HG03469 (cell line): ENCODE data around the gene RNF186.
"Not testable (repeated sequence)": the region's sequence is repeated elsewhere in the genome, so short reads cannot be mapped to it uniquely, and the experiment has no call there.

ENCODE experiments used
- ATAC-seq: cut with Tn5 transposase; IDR thresholded peaks from one replicate; pipeline ENCODE4 v1.9.1; 2021; ENCODE audit warnings: mild to moderate bottlenecking, moderate library complexity, moderate number of reproducible peaks; ENCODE audit not compliant: unreplicated experiment

Gene RNF186

GRCh38 chr1:19798486-19799229 lies 16.4 kb downstream of the RNF186 start:
- ATAC-seq = no peak

- no peak for ATAC-seq
Measured at GRCh38 chr1:19797827-19798226, 17.3 kb downstream of the RNF186 start.

- ATAC-seq = no peak
Measured at GRCh38 chr1:19794583-19794982, 20.5 kb downstream of the RNF186 start.

- ATAC-seq = no peak
Measured at GRCh38 chr1:19793360-19794046, 21.6 kb downstream of the RNF186 start.

- ATAC-seq = no peak
Measured at GRCh38 chr1:19792237-19793002, 22.7 kb downstream of the RNF186 start.

DNA sequence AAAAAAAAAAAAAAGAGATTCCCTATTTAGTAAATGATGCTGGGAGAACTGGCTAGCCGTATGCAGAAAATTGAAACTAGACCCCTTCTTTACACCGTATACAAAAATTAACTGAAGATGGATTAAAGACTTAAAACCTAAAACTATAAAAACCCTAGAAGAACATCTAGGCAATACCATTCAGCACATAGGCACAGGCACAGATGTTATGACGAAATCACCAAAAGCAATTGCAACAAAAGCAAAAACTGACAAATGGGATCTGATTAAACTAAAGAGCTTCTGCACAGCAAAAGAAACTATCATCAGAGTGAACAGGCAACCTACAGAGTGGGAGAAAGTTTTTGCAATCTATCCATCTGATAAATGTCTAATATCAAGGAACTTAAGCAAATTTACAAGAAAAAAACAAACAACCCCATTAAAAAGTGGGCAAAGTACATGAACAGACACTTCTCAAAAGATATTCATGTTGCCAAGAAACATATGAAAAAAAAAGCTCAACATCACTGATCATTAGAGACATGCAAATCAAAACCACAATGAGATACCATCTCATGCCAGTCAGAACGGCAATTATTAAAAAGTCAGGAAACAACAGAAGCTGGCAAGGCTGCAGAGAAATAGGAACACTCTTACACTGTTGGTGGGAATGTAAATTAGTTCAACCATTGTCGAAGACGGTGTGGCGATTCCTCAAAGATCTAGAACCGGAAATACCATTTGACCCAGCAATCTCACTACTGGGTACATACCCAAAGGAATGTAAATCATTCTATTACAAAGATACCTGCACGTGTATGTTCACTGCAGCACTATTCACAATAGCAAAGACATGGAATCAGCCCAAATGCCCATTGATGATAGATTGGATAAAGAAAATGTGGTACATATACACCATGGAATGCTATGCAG lies 24.8 kb downstream of the RNF186 start:
- ATAC-seq = not testable (repeated sequence)

- ATAC-seq = no peak
Measured at GRCh38 chr1:19786988-19787423, 28.1 kb downstream of the RNF186 start.

DNA sequence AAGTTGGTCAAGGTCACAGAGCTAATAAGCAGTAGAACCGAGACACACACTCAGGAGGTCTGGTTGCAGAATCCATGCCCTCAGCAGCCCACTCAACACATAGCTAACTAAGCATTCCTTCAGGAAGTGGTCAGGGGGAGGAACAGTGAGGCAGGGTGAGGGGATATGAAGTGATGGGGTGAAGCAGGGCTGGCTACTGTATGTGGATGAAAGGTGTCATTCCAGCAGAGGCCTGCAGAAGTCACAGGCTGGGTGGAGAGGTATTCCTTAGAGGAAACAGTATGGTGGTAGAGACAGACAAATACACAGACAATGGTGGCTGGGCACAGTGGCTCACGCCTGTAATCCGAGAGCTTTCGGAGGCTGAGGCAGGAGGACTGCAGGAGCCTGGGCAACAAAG lies 29.4 kb downstream of the RNF186 start:
- ATAC-seq = no peak

- ATAC-seq = no peak
Measured at GRCh38 chr1:19780267-19780877, 34.7 kb downstream of the RNF186 start.

DNA sequence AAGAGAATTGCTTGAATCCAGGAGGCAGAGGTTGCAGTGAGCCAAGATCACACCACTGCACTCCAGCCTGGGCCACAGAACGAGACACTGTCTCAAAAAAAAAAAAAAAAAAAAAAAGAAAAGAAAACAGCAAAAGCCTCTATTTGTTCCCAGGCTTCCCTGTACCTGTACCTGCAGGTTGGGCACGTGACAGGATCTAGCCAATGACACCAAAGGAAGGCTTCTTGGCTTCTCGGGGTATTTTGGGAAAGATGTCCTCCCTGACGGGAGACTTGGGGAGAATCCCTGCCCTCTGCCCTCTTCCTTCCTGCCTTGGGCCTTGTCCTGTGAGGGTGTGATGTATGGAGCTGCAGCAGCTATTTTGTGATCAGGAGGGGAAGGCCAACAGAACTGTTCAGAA lies 38.1 kb downstream of the RNF186 start:
- ATAC-seq = no peak

GRCh38 chr1:19776287-19776686 lies 38.8 kb downstream of the RNF186 start:
- no peak for ATAC-seq

- no peak for ATAC-seq
Measured at GRCh38 chr1:19775831-19776230, 39.3 kb downstream of the RNF186 start.

GRCh38 chr1:19775317-19775716 lies 39.8 kb downstream of the RNF186 start:
- ATAC-seq = no peak

GRCh38 chr1:19774180-19774785 lies 40.8 kb downstream of the RNF186 start:
- ATAC-seq = no peak

DNA sequence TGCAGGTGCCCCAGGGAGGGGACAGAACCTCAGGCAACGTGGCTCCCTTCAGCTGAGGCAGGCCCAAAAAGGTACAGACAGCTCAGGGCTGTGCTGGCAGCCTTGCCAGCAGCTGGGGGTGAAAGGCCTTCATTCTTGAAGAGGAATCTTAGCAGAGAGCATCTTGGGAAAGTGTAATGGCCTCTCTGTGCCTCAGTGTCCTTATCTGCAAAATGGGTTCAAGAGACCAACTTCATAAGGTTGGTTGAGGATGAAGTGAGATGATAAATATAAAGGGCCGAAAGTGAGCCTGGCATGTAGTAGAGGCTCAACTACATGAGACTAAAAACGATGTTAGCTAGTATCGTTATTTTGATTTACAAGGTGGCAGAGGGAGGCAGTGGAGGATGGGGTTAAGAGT lies 41.6 kb downstream of the RNF186 start:
- ATAC-seq = no peak

DNA sequence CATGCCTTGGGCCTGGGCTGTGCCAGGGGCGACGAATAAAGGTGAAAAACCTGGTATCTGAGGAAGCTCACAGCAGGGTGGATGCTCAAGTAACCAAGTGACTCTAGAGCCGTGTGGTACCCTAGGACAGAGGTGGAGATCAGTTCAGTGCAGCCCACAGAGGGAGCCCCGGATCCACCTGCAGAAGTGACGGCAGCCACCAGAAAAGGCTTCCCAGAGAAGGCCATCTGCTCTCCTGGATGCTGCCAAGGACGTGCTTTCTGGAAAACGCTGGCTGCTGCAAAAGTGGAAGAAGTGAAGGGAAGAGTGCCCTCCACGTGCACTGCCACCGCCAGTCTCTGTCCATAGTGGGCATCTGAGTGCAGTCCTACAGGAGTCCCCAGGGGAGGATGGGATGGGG lies 43.0 kb downstream of the RNF186 start:
- no peak for ATAC-seq

GRCh38 chr1:19771350-19771749 lies 43.7 kb downstream of the RNF186 start:
- no peak for ATAC-seq

- no peak for ATAC-seq
Measured at GRCh38 chr1:19770436-19771190, 44.5 kb downstream of the RNF186 start.
